Peyer's patch (tissue), 4 donors: Measurements from ENCODE around the gene H2AZ2. TPM values are rescaled to one million over a fixed set of nuclear protein-coding genes. Genes with fewer than 3 reads are reported as not detected.

Experiments
- DNase-seq, 3 donors: peaks; one replicate each; pipeline ENCODE4 v3.0.0-alpha.2; 2017 to 2019
- H3K27ac ChIP-seq, 4 donors: fragments of 200-600 bp; sonication (generic); one replicate each; pipeline ENCODE4 v1.5.1; 2016 to 2019
- H3K27me3 ChIP-seq, 2 donors: fragments of 200-600 bp; sonication (generic); one replicate each; pipeline ENCODE4 v1.5.1; 2019
- H3K36me3 ChIP-seq, 3 donors: fragments of 200-600 bp; sonication (generic); one replicate each; pipeline ENCODE4 v1.5.1; 2016 to 2019
- H3K4me1 ChIP-seq, 4 donors: fragments of 200-600 bp; sonication (generic); one replicate each; pipeline ENCODE4 v1.5.1; 2016 to 2019
- H3K4me3 ChIP-seq, 4 donors: fragments of 200-600 bp; sonication (generic); 1 replicate in 3 of 4; 2 replicates in 1 of 4; pipeline ENCODE4 v1.5.1; 2016 to 2019; ENCODE audit warnings: mild to moderate bottlenecking in 1 of 4
- H3K9me3 ChIP-seq, 4 donors: fragments of 200-600 bp; sonication (generic); one replicate each; pipeline ENCODE4 v1.5.1; 2016 to 2019; ENCODE audit warnings: mild to moderate bottlenecking in 1 of 4
- CTCF ChIP-seq, 6 experiments: fragments of 450-650 bp in 4 of 6; fragments of 200-600 bp in 2 of 6; sonication (generic) in 1 of 6; IDR thresholded peaks; one replicate each; pipeline ENCODE4 v1.5.1; 2017 to 2019; ENCODE audit warnings: antibody characterized with exemption in 6 of 6, mild to moderate bottlenecking in 3 of 6, moderate library complexity in 1 of 6
- POLR2A ChIP-seq, 2 donors: fragments of 450-650 bp; IDR thresholded peaks; one replicate each; pipeline ENCODE4 v1.5.1; 2017; ENCODE audit warnings: antibody characterized with exemption in 2 of 2, mild to moderate bottlenecking in 2 of 2, moderate library complexity in 2 of 2
- total RNA-seq, 4 donors: library from RNA; depleted of rRNA; stranded (reverse); fragments of >200 nt; gene quantifications; one replicate each; pipeline ENCODE4 v1.1.0, GENCODE V29; 2016

H2AZ2 gene
- total RNA-seq, 4 donors from 2014 or later = 67.7 to 83.2 (median 74.3) TPM

DNA sequence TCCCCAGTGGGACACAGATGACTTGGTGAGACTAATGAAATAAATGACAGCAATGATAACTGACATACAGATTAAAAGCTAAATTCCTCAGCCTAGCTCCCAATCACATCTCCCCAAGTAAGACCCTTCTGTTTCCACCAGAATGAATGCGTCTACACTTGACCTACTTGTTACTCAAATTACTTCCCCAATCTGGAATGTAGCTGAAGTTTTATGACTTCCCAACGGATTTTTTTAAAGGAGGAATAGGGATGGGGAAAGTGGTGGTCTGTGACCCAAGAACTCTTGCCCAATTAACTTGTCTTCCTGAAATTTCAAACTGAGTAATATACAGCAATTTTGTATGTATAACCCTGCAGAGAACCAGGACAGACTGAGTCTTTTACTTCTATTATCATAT lies 9.1 kb downstream of the H2AZ2 start:
- no peaks in the 10 kb centered on the region for H3K9me3 ChIP-seq
- DNase-seq = no peak
- TF ChIP-seq CTCF (IDR thresholded peaks at IDR 0.05) = no peak
- TF ChIP-seq POLR2A (IDR thresholded peaks at IDR 0.05) = no peak
- no peaks in the 10 kb centered on the region for H3K4me1 ChIP-seq
- H3K27ac ChIP-seq = no peak overlapping the region
- H3K36me3 ChIP-seq = peaks cover 0 to 65% (median 0%) of the 10 kb centered on the region in 3 donors
- H3K4me3 ChIP-seq = no peak overlapping the region
- H3K27me3 ChIP-seq = no peaks in the 10 kb centered on the region

- no peaks in the 10 kb centered on the region for H3K4me1 ChIP-seq
- H3K27ac ChIP-seq = no peak overlapping the region
- H3K9me3 ChIP-seq = no peaks in the 10 kb centered on the region
- H3K27me3 ChIP-seq = no peaks in the 10 kb centered on the region
- TF ChIP-seq CTCF (IDR thresholded peaks at IDR 0.05) (no peak), POLR2A (IDR thresholded peaks at IDR 0.05) (no peak)
- no peak for DNase-seq
- H3K4me3 ChIP-seq = no peak overlapping the region
- H3K36me3 ChIP-seq = peaks cover 0 to 58% (median 0%) of the 10 kb centered on the region in 3 donors
Measured at GRCh38 chr7:44827567-44827966, 20.3 kb downstream of the H2AZ2 start.

DNA sequence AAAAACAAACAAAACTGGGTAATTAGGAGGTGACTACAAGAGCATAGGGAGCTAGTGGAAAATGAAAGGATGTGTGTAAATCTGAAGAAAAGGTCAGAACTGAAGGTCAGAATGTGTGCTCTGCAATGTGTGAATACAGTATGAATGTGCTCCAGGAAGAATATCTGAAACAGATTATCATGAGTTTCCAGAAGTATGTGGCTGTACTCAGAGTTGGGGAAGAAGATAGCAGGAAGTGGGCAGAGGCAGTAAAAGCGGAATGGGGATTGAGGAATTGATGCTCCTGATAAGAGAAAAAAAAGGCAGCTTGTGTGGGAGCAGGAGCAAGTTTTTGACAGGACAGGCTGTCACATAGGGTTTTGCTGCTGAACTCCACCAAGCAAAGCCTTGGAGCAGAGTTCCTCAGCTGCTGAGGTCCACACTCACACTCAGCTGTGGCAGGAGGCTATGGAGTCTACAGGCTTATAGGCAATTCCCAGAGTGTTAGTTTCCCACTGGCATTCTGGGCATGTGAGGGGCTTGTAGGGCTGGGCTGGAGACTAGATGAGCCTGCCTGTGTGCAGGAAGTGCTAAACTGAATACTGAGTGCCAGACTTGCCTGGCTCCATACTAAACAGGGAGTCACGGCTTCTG lies 22.9 kb downstream of the H2AZ2 start:
- Histone ChIP-seq H3K4me1 (no peaks in the 10 kb centered on the region), H3K27ac (no peak overlapping the region), H3K36me3 (peaks cover 0 to 36% (median 0%) of the 10 kb centered on the region in 3 donors), H3K4me3 (no peak overlapping the region), H3K27me3 (no peaks in the 10 kb centered on the region), H3K9me3 (no peaks in the 10 kb centered on the region)
- DNase-seq = no peak
- TF ChIP-seq POLR2A (IDR thresholded peaks at IDR 0.05) = no peak
- TF ChIP-seq CTCF (IDR thresholded peaks at IDR 0.05) = no peak

GRCh38 chr7:44823255-44823781 lies 24.6 kb downstream of the H2AZ2 start:
- DNase-seq = no peak
- no peaks in the 10 kb centered on the region for H3K4me1 ChIP-seq
- H3K36me3 ChIP-seq = peaks cover 0 to 20% (median 0%) of the 10 kb centered on the region in 3 donors
- no peaks in the 10 kb centered on the region for H3K9me3 ChIP-seq
- no peaks in the 10 kb centered on the region for H3K27me3 ChIP-seq
- TF ChIP-seq POLR2A (IDR thresholded peaks at IDR 0.05) = no peak
- no peak for TF ChIP-seq CTCF (IDR thresholded peaks at IDR 0.05)
- H3K27ac ChIP-seq = no peak overlapping the region
- H3K4me3 ChIP-seq = no peak overlapping the region

DNA sequence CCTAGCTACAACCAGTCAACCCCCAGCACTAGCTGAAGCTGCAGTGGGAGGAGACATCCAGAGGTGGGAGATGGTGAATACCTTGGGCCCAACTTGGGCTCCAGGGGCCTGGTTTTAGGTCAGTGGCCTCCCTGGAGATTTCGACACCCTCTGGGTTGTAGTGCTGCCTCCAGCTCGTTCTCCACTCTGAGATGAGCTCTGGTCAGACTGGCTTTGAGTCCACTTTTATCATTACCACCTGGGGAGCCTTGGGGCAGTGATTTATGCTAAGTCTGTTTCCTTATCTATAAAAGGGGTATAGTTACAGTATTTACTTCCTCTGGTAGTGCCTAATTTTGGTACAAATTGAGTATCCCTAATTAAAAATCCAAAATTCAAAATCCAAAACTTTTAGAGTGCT lies 28.6 kb downstream of the H2AZ2 start:
- DNase-seq = no peak
- no peaks in the 10 kb centered on the region for H3K36me3 ChIP-seq
- no peak overlapping the region for H3K4me3 ChIP-seq
- H3K27me3 ChIP-seq = no peaks in the 10 kb centered on the region
- no peaks in the 10 kb centered on the region for H3K9me3 ChIP-seq
- no peak for TF ChIP-seq CTCF (IDR thresholded peaks at IDR 0.05)
- TF ChIP-seq POLR2A (IDR thresholded peaks at IDR 0.05) = no peak
- H3K27ac ChIP-seq = no peak overlapping the region
- H3K4me1 ChIP-seq = no peaks in the 10 kb centered on the region
